H1 (cell line): Measurements from ENCODE around the gene YEATS2. TPM values are rescaled to one million over a fixed set of nuclear protein-coding genes. Genes with fewer than 3 reads are reported as not detected.

ENCODE experiments used
- CTCF ChIA-PET: fragments of 300-600 bp; sonication (Branson Sonifier 250); formaldehyde crosslinking; loops from one replicate; lab custom pipeline; 2021; ENCODE audit not compliant: partially characterized antibody; lab: Charles Lee
- POLR2A ChIA-PET: fragments of 300-600 bp; sonication (Branson Sonifier 250); formaldehyde crosslinking; loops from one replicate; lab custom pipeline; 2021; ENCODE audit warnings: inconsistent platforms; ENCODE audit not compliant: partially characterized antibody; lab: Charles Lee
- DNase-seq, 2 experiments: peaks; one replicate each; pipeline versions ENCODE4 v3.0.0 to v3.0.0-alpha.2; 2010 to 2022; ENCODE audit warnings: low spot score in 2 of 2, low read depth in 1 of 2, mixed read lengths in 1 of 2
- FAIRE-seq: peaks from 2 replicates; lab custom pipeline; 2011; peaks lifted over from hg19 to GRCh38; lab: Jason Lieb, UNC
- H2AFZ ChIP-seq: 2 replicates; pipeline ENCODE4 v1.8.1; 2012; ENCODE audit warnings: low read length, inconsistent platforms
- H2AK5ac ChIP-seq: 2 replicates; pipeline ENCODE4 v1.6.1; 2013; ENCODE audit warnings: low read depth, low read length
- H2BK120ac ChIP-seq: replicated peaks from 2 replicates; pipeline ENCODE3; 2013; ENCODE audit warnings: low read depth, low read length, inconsistent platforms
- H2BK12ac ChIP-seq: 2 replicates; pipeline ENCODE4 v1.6.1; 2013; ENCODE audit warnings: low read depth, low read length
- H2BK15ac ChIP-seq: 2 replicates; pipeline ENCODE4 v1.6.1; 2013; ENCODE audit warnings: low read length
- H2BK20ac ChIP-seq: 2 replicates; pipeline ENCODE4 v1.6.1; 2013; ENCODE audit warnings: low read length
- H2BK5ac ChIP-seq: 2 replicates; pipeline ENCODE4 v1.6.1; 2013; ENCODE audit warnings: low read depth, low read length
- H3K14ac ChIP-seq: 2 replicates; pipeline ENCODE4 v1.6.1; 2013; ENCODE audit warnings: inconsistent platforms; ENCODE audit not compliant: insufficient read length
- H3K18ac ChIP-seq: 2 replicates; pipeline ENCODE4 v1.6.1; 2013; ENCODE audit warnings: low read length; ENCODE audit errors: extremely low read depth
- H3K23ac ChIP-seq: 2 replicates; pipeline ENCODE4 v1.6.1; 2013; ENCODE audit warnings: inconsistent platforms; ENCODE audit not compliant: insufficient read length
- H3K23me2 ChIP-seq: 2 replicates; pipeline ENCODE4 v1.6.1; 2013; ENCODE audit warnings: low read depth, low read length
- H3K27ac ChIP-seq: 2 replicates; pipeline ENCODE4 v1.6.1; 2011; ENCODE audit warnings: low read depth, low read length, inconsistent platforms
- H3K27me3 ChIP-seq, 4 experiments: replicated peaks in 1 of 4; 1 replicate in 1 of 4; 2 replicates in 3 of 4; pipeline versions ENCODE4 v1.6.1 to v1.8.1; 2011 to 2013; ENCODE audit warnings: low read length in 3 of 4, mild to moderate bottlenecking in 3 of 4, inconsistent platforms in 2 of 4, mixed read lengths in 2 of 4, moderate library complexity in 1 of 4; ENCODE audit not compliant: control insufficient read depth in 3 of 4, insufficient read depth in 3 of 4; ENCODE audit errors: extremely low read depth in 1 of 4
- H3K36me3 ChIP-seq, 4 experiments: 2 replicates each; pipeline versions ENCODE4 v1.6.1 to v1.8.1; 2011 to 2013; ENCODE audit warnings: mild to moderate bottlenecking in 4 of 4, low read length in 3 of 4, moderate library complexity in 2 of 4, control low read depth in 1 of 4, inconsistent platforms in 1 of 4; ENCODE audit not compliant: insufficient read depth in 4 of 4, control insufficient read depth in 2 of 4
- H3K4ac ChIP-seq: replicated peaks from 2 replicates; pipeline ENCODE3; 2013; ENCODE audit warnings: low read length, low read depth, mixed read lengths, inconsistent platforms; ENCODE audit not compliant: insufficient read length
- H3K4me1 ChIP-seq, 4 experiments: replicated peaks in 1 of 4; 1 replicate in 1 of 4; 2 replicates in 3 of 4; pipeline versions ENCODE4 v1.6.1 to v1.8.1; 2011 to 2013; ENCODE audit warnings: low read length in 3 of 4, inconsistent platforms in 2 of 4, mixed read lengths in 1 of 4; ENCODE audit not compliant: insufficient read depth in 4 of 4, control insufficient read depth in 3 of 4
- H3K4me2 ChIP-seq, 2 experiments: 2 replicates each; pipeline versions ENCODE4 v1.6.1 to v1.8.1; 2011 to 2013; ENCODE audit warnings: low read depth in 2 of 2, low read length in 2 of 2, control low read depth in 1 of 2, inconsistent platforms in 1 of 2, mild to moderate bottlenecking in 1 of 2; ENCODE audit not compliant: insufficient read depth in 1 of 2
- H3K4me3 ChIP-seq, 4 experiments: fragments of 200-600, 300-600 bp in 1 of 4; sonication (generic), shearing (Covaris generic), sonication (Bioruptor Twin) in 1 of 4; 2 replicates each; pipeline versions ENCODE4 v1.5.1 to v1.8.1; 2011 to 2016; ENCODE audit warnings: low read length in 4 of 4, low read depth in 3 of 4, control low read depth in 2 of 4, inconsistent platforms in 2 of 4, mild to moderate bottlenecking in 2 of 4, mixed read lengths in 1 of 4, moderate library complexity in 1 of 4; ENCODE audit not compliant: insufficient read depth in 2 of 4; ENCODE audit errors: extremely low read depth in 1 of 4
- H3K56ac ChIP-seq: replicated peaks from 2 replicates; pipeline ENCODE3; 2013; ENCODE audit warnings: low read depth, mild to moderate bottlenecking, mixed read lengths, low read length, inconsistent platforms; ENCODE audit not compliant: insufficient read length
- H3K79me1 ChIP-seq: 2 replicates; pipeline ENCODE4 v1.6.1; 2013; ENCODE audit warnings: low read depth, low read length, control low read depth
- H3K79me2 ChIP-seq, 2 experiments: 2 replicates each; pipeline versions ENCODE4 v1.6.1 to v1.8.1; 2012 to 2013; ENCODE audit warnings: low read length in 2 of 2, mild to moderate bottlenecking in 2 of 2, inconsistent platforms in 1 of 2; ENCODE audit not compliant: insufficient read depth in 2 of 2, control insufficient read depth in 1 of 2
- H3K9ac ChIP-seq, 4 experiments: replicated peaks in 1 of 4; 1 replicate in 1 of 4; 2 replicates in 3 of 4; pipeline versions ENCODE4 v1.6.1 to v1.8.1; 2011 to 2013; ENCODE audit warnings: low read depth in 3 of 4, low read length in 3 of 4, control low read depth in 2 of 4, mild to moderate bottlenecking in 2 of 4, moderate library complexity in 2 of 4, inconsistent platforms in 1 of 4; ENCODE audit errors: extremely low read depth in 1 of 4
- H3K9me3 ChIP-seq, 2 experiments: 2 replicates each; pipeline versions ENCODE4 v1.6.1 to v1.8.1; 2012 to 2013; ENCODE audit warnings: mild to moderate bottlenecking in 2 of 2, moderate library complexity in 2 of 2, control low read depth in 1 of 2, inconsistent platforms in 1 of 2, low read depth in 1 of 2, low read length in 1 of 2, mixed read lengths in 1 of 2; ENCODE audit not compliant: insufficient read depth in 2 of 2
- H4K20me1 ChIP-seq, 2 experiments: replicated peaks in 1 of 2; 2 replicates each; pipeline versions ENCODE3 to v1.8.1; 2011 to 2013; ENCODE audit warnings: inconsistent platforms in 2 of 2, low read length in 2 of 2, mild to moderate bottlenecking in 1 of 2; ENCODE audit not compliant: insufficient read depth in 2 of 2, control insufficient read depth in 1 of 2
- H4K5ac ChIP-seq: 2 replicates; pipeline ENCODE4 v1.6.1; 2013; ENCODE audit warnings: low read length, low read depth, mixed read lengths, inconsistent platforms; ENCODE audit not compliant: insufficient read length
- H4K8ac ChIP-seq: 2 replicates; pipeline ENCODE4 v1.8.0; 2013; ENCODE audit warnings: mild to moderate bottlenecking, moderate library complexity, low read length, inconsistent platforms; ENCODE audit not compliant: insufficient read depth; ENCODE audit errors: extremely low read depth
- H4K91ac ChIP-seq: replicated peaks from 2 replicates; pipeline ENCODE3; 2013; ENCODE audit warnings: low read length, mixed read lengths, inconsistent platforms; ENCODE audit not compliant: insufficient read length
- ATF3 ChIP-seq: IDR thresholded peaks from 2 replicates; pipeline ENCODE4 v1.6.1; 2011; ENCODE audit warnings: low read depth, mild to moderate bottlenecking, low read length; ENCODE audit not compliant: insufficient read depth
- BACH1 ChIP-seq: IDR thresholded peaks from 2 replicates; pipeline ENCODE4 v1.6.1; 2012; ENCODE audit warnings: low read length, improper control_type of control experiment
- CEBPB ChIP-seq: IDR thresholded peaks from 2 replicates; pipeline ENCODE4 v1.6.1; 2012; ENCODE audit warnings: low read depth, low read length
- EP300 ChIP-seq, 2 experiments: IDR thresholded peaks; 1 replicate in 1 of 2; 2 replicates in 1 of 2; pipeline ENCODE4 v1.6.1; 2011 to 2012; ENCODE audit warnings: low read depth in 2 of 2, low read length in 2 of 2, mild to moderate bottlenecking in 2 of 2, borderline replicate concordance in 1 of 2, inconsistent platforms in 1 of 2, moderate library complexity in 1 of 2
- HDAC6 ChIP-seq: IDR thresholded peaks from one replicate; pipeline ENCODE4 v1.7.1; 2012; ENCODE audit warnings: low read depth, mild to moderate bottlenecking, inconsistent platforms, low read length, moderate library complexity
- KDM4A ChIP-seq: IDR thresholded peaks from one replicate; pipeline ENCODE4 v1.7.1; 2012; ENCODE audit warnings: low read depth, mild to moderate bottlenecking, moderate library complexity, low read length, inconsistent platforms; ENCODE audit not compliant: severe bottlenecking
- MAX ChIP-seq: IDR thresholded peaks from 2 replicates; pipeline ENCODE4 v1.6.1; 2012; ENCODE audit warnings: inconsistent platforms
- RFX5 ChIP-seq: IDR thresholded peaks from 2 replicates; pipeline ENCODE4 v1.6.1; 2011; ENCODE audit warnings: low read depth, low read length, improper control_type of control experiment, borderline replicate concordance
- RNF2 ChIP-seq: fragments of 200-900, 300-1000 bp; sonication (generic); IDR thresholded peaks from 2 replicates; pipeline ENCODE4 v1.7.1; 2016; ENCODE audit warnings: borderline replicate concordance, low read depth, mild to moderate bottlenecking, antibody characterized with exemption, low read length; ENCODE audit not compliant: poor library complexity, severe bottlenecking; ENCODE audit errors: missing control alignments
- SP1 ChIP-seq: IDR thresholded peaks from 2 replicates; pipeline ENCODE4 v1.6.1; 2011; ENCODE audit warnings: low read depth, low read length
- WGBS, 2 experiments: shearing (Covaris generic) in 1 of 2; methylation state at CpG; one replicate each; pipeline versions ENCODE4 v1.1.6 to v1.1.7; 2013 to 2015; ENCODE audit warnings: low lambda C conversion rate in 2 of 2, mixed read lengths in 2 of 2, inconsistent platforms in 1 of 2, low coverage in 1 of 2, missing lambda C conversion rate in 1 of 2; ENCODE audit not compliant: insufficient replicate concordance in 2 of 2, insufficient coverage in 1 of 2, insufficient read length in 1 of 2; ENCODE audit errors: extremely low coverage in 1 of 2, missing lambda C conversion rate in 1 of 2; 5-methylcytosine and 5-hydroxymethylcytosine counted together
- polyA plus RNA-seq, 7 experiments: library from polyadenylated mRNA; depleted of rRNA in 3 of 7; stranded (reverse) in 5 of 7; unstranded in 2 of 7; fragments of >200 nt in 5 of 7; fragments of 200-250 nt in 2 of 7; gene quantifications; 1 replicate in 5 of 7; 2 replicates in 1 of 7; 4 replicates in 1 of 7; pipeline versions ENCODE4 v1.2.1 to v1.2.3, GENCODE V29; 2011 to 2013; ENCODE audit warnings: missing spikeins in 2 of 7, mixed read lengths in 2 of 7
- total RNA-seq: library from RNA; stranded (reverse); fragmentation: NEBNext Ultra II Directional; extraction: Animal tissue kit (Norgen Biotek cat#: 25700); gene quantifications from 2 replicates; pipeline ENCODE4 v1.2.1, GENCODE V29; 2021

YEATS2 gene
- total and polyA plus RNA-seq, 2 of the 8 experiments (the other 6 are each of a cell fraction or from before 2014, with no cell fraction given) = 35.3 to 53.7 TPM

- Histone ChIP-seq H4K20me1 (peaks cover 0 to 4% of the 10 kb centered on the region in 2 experiments), H3K27me3 (no peaks in the 10 kb centered on the region), H3K23ac (no peak overlapping the region), H3K9ac (no peak overlapping the region), H2BK20ac (no peak overlapping the region), H3K4me3 (no peak overlapping the region), H3K9me3 (no peaks in the 10 kb centered on the region), H3K4me2 (no peak overlapping the region), H3K23me2 (no peaks in the 10 kb centered on the region), H4K91ac (no peak overlapping the region), H3K4me1 (no peaks in the 10 kb centered on the region), H3K27ac (no peak overlapping the region), H2BK5ac (no peak overlapping the region), H2AFZ (no peak overlapping the region), H3K79me1 (no peaks in the 10 kb centered on the region), H4K5ac (no peak overlapping the region), H2BK120ac (no peak overlapping the region), H2BK15ac (no peak overlapping the region), H3K4ac (no peak overlapping the region), H3K36me3 (peaks cover 15 to 56% (median 28%) of the 10 kb centered on the region in 4 experiments), H2BK12ac (no peak overlapping the region), H3K14ac (no peak overlapping the region), H3K79me2 (no peaks in the 10 kb centered on the region), H3K56ac (no peak overlapping the region), H2AK5ac (no peak overlapping the region), H4K8ac (no peak overlapping the region), H3K18ac (no peak overlapping the region)
- ChIA-PET CTCF (no interaction called here), POLR2A (no interaction called here)
- no peak for TF ChIP-seq BACH1
- no peak for TF ChIP-seq MAX
- TF ChIP-seq RFX5 = no peak
- no peak for TF ChIP-seq ATF3
- TF ChIP-seq EP300 (IDR thresholded peaks at IDR 0.05; ENCODE audit: borderline replicate concordance in 1 of 2, low read depth in 2 of 2, low read length in 2 of 2) = no peak
- TF ChIP-seq SP1 = no peak
- TF ChIP-seq HDAC6 = no peak
- TF ChIP-seq RNF2 = no peak
- TF ChIP-seq KDM4A = no peak
- TF ChIP-seq CEBPB = no peak
- DNase-seq (no peak), FAIRE-seq (no peak)
- 96% methylated on average over 6 of the region's 6 CpGs; no CpG with 5 or more reads in 1 of the 2 experiments for WGBS, 2 experiments
Measured at GRCh38 chr3:183792976-183793375, 95.4 kb downstream of the YEATS2 start.
